DMS153 (cell line): Measurements from ENCODE around the gene NDUFA5.

ENCODE experiments used
- DNase-seq: peaks from one replicate; lab custom pipeline; 2025; lab: John Stamatoyannopoulos, UW

Gene NDUFA5

GRCh38 chr7:123502201-123502600 lies 55.4 kb downstream of the NDUFA5 start:
- no peak for DNase-seq

GRCh38 chr7:123500878-123501489 lies 56.6 kb downstream of the NDUFA5 start:
- DNase-seq = no peak

GRCh38 chr7:123499211-123499970 lies 58.2 kb downstream of the NDUFA5 start:
- DNase-seq = no peak

GRCh38 chr7:123498601-123499000 lies 59.0 kb downstream of the NDUFA5 start:
- DNase-seq = no peak

- no peak for DNase-seq
These were observed 59.6 kb downstream of the NDUFA5 start for GRCh38 chr7:123498031-123498430.

GRCh38 chr7:123494193-123494796 lies 63.3 kb downstream of the NDUFA5 start:
- no peak for DNase-seq

- no peak for DNase-seq
These were observed 65.1 kb downstream of the NDUFA5 start for GRCh38 chr7:123492485-123492884.
